ENCODE data around the gene P3H4. TPM values are rescaled to one million over a fixed set of nuclear protein-coding genes. Genes with fewer than 3 reads are reported as not detected.

The P3H4 gene
- total RNA-seq, 1 donor from 2014 or later, result 79.3 TPM

DNA sequence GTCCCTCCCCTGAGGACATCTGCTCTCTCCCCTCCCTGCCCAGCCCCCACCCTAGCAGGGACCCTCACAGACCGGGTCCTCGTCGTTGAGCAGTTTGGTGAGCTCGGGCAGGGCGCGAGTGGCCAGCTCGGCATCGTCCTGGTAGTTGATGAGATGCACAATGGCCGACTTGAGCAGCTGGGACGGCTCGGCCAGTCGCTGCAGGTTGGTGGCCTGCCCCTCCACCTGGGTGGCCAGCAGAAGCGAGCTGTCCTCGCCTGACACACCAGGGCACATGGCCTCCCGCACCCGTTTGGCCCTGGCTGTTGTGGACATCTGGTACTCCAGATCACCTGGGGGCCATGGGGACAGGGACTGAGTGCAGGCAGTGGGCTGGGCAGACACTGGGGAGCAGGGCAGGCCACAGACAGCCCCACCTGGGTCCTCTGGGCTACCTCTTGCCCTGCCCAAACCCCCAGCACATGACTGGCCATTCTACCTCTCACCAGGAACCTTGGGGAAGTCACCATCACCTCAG, 42.3 kb downstream of the P3H4 start:
- DNase-seq, result no peak

- no peak for DNase-seq
Measured at GRCh38 chr17:41768682-41769288, 43.0 kb downstream of the P3H4 start.

GRCh38 chr17:41767324-41768042, 44.3 kb downstream of the P3H4 start:
- no peak for DNase-seq

- no peak for DNase-seq
Measured at GRCh38 chr17:41766135-41766534, 45.6 kb downstream of the P3H4 start.

DNA sequence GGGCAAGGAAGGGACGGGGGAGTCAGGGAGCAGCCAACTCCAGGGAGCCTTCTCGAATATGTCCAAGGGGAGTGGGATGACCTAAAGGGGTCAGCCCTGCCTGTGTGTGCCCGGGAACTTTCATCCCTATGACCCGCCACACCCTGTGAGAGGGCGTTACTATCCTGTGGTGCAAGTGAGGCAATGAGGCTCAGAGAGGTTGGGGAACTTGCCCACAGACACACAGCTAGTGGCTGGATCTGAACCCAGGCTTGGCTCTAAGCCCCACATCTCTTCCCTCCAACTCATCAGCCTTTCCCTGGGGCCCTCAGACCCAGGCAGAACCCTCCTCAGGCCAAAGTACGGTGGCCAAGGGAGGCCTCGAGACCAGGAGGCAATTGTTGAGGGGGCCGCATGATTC, 48.4 kb downstream of the P3H4 start:
- DNase-seq, result no peak

DNA sequence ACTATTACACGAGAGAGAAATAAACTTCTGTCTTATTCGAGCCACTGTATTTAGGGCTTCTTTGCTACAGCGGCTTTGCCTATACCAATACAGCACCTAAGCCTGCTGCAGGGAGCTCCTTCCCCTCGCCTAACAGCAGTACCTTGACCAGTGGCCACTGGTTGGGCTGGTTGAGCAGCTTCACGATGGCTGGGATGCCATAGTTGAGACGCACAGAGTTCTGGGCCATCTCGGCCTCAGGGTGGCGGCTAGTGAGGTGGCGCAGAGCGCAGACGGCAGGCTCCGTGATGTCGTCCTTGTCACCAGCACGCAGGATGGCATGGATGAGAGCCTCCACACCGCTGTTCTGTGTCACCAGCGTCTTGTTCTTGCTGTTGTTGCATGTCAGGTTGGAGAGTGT, 48.9 kb downstream of the P3H4 start:
- DNase-seq, result no peak

DNA sequence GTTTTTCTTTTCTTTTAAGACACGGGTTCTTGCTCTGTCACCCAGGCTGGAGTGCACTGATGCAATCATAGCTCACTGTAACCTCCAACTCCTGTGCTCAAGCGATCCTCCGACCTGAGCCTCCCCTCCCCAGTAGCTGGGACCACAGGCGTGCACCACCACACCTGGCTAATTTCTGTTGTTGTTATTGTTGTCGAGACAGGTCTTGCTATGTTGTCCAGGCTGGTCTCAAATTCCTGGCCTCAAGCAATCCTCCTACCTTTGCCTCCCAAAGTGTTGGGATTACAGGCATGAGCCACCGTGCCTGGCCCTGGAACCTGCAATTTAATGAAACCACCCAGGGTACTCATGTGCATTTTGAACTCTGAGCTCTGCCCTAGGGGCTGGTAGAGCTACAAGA, 49.4 kb downstream of the P3H4 start:
- no peak for DNase-seq

GRCh38 chr17:41760878-41761277, 50.9 kb downstream of the P3H4 start:
- DNase-seq, result no peak

DNA sequence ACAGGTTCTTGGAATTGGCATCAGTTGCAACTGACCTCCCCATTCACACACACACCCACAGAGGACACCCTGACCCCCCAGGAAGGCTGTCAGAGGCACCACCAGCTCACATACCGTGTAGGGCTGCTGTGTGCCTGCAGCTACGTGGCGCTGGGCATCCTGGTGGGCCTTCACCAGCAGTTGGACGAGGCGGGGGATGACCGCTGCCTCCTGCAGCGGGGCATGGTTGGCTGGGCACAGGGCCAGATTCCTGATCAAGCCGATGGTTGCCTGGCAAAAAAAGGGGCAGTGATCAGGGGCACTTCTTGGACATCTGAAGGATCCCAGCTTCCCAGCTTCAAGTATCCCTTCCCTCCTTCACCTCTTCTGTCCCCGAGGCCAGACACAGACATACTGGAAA, 53.1 kb downstream of the P3H4 start:
- no peak for DNase-seq

DNA sequence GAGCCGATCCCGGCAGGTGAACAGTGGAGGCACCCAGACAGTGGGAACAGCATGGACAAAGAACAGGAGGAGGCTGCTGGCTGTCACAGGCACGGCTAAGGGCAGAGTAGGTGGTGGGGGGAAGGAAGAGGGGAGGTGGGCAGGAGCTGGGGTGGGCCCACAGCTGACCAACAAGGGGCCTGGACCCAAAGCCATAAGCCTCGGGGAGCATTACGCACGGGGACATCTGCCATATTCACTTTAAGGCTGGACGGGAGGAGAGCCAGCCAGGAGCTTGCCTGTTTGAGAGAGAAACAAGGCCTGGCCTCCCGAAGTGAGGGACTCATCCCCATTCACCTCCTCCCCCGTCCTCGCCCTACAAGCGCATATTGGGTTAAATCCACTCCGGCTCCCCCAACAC, 57.7 kb downstream of the P3H4 start:
- no peak for DNase-seq

Other genes with a start within 250 kb of the P3H4 start
- not detected in 2 replicates for gene KRT9, start 239.9 kb downstream of the P3H4 start, total RNA-seq
- 0.05 and 0.85 TPM in 2 replicates for gene KRT14, start 225.1 kb downstream of the P3H4 start, total RNA-seq
- gene KRT16, start 199.2 kb downstream of the P3H4 start, total RNA-seq, result 0.28 and 0.51 TPM in 2 replicates
- 2.0 and 3.7 TPM in 2 replicates for gene KRT17, start 187.4 kb downstream of the P3H4 start, total RNA-seq
- 93.3 and 128 TPM in 2 replicates for gene EIF1, start 123.1 kb downstream of the P3H4 start, total RNA-seq
- gene GAST, start 99.6 kb downstream of the P3H4 start, total RNA-seq, result not detected in 2 replicates
- 0.23 and 0.68 TPM in 2 replicates for gene HAP1, start 77.3 kb downstream of the P3H4 start, total RNA-seq
- 416 and 862 TPM in 2 replicates for gene JUP, start 25.2 kb downstream of the P3H4 start, total RNA-seq
- 186 and 244 TPM in 2 replicates for gene FKBP10, start 1.1 kb upstream of the P3H4 start, total RNA-seq
- gene NT5C3B, start 24.3 kb upstream of the P3H4 start, total RNA-seq, result 53.0 and 102 TPM in 2 replicates
- 0.05 TPM in 1 of 2 replicates, not detected in the other for gene KLHL10, start 25.9 kb upstream of the P3H4 start, total RNA-seq
- gene KLHL11, start 53.5 kb upstream of the P3H4 start, total RNA-seq, result 35.7 and 41.2 TPM in 2 replicates
- gene ACLY, start 107.0 kb upstream of the P3H4 start, total RNA-seq, result 195 and 384 TPM in 2 replicates
- gene ODAD4, start 118.7 kb upstream of the P3H4 start, total RNA-seq, result 0.28 and 0.34 TPM in 2 replicates
- 48.7 and 63.1 TPM in 2 replicates for gene CNP, start 154.8 kb upstream of the P3H4 start, total RNA-seq
- 68.2 and 89.0 TPM in 2 replicates for gene DNAJC7, start 205.5 kb upstream of the P3H4 start, total RNA-seq
- gene NKIRAS2, start 208.1 kb upstream of the P3H4 start, total RNA-seq, result 44.2 and 46.6 TPM in 2 replicates
- gene C17orf113, start 238.7 kb upstream of the P3H4 start, total RNA-seq, result 0.17 and 0.33 TPM in 2 replicates